ENCODE data around the gene GAN.

GRCh38 chr16:81268509-81268908 lies 46.3 kb upstream of the GAN start:
- TF ChIP-seq CTCF (IDR thresholded peaks at IDR 0.05; ENCODE audit: low read length) (no peak), EZH2 (optimal IDR thresholded peaks at IDR 0.05; ENCODE audit: low read depth, low read length) (no peak), EZH2phosphoT487 (IDR thresholded peaks at IDR 0.05; ENCODE audit: low read length) (no peak)

Data from MM.1S (cell line).